Measurements from ENCODE around the gene CADPS.

CADPS gene

GRCh38 chr3:62602129-62602770 lies 273.0 kb downstream of the CADPS start:
- Histone ChIP-seq H3K9ac (ENCODE audit: low read depth, low read length, poor library complexity, severe bottlenecking) (no peak overlapping the region), H3K4me2 (ENCODE audit: low read depth, low read length, poor library complexity, severe bottlenecking) (no peak overlapping the region), H3K4me1 (ENCODE audit: insufficient read depth, low read length, poor library complexity, severe bottlenecking) (no peaks in the 10 kb centered on the region), H3K36me3 (ENCODE audit: insufficient read depth, low read length) (no peaks in the 10 kb centered on the region), H3K79me2 (ENCODE audit: insufficient read depth, low read length) (no peaks in the 10 kb centered on the region), H3K9me2 (replicated peaks; ENCODE audit: low read depth, low read length) (no peaks in the 10 kb centered on the region), H3K9me3 (ENCODE audit: insufficient read depth, low read depth, low read length) (no peaks in the 10 kb centered on the region), H3K4me3 (ENCODE audit: low read length, poor library complexity, severe bottlenecking) (no peak overlapping the region), H3K27me3 (ENCODE audit: insufficient read depth, low read length, poor library complexity, severe bottlenecking) (no peaks in the 10 kb centered on the region), H4K20me1 (ENCODE audit: insufficient read depth, low read length, poor library complexity, severe bottlenecking) (no peaks in the 10 kb centered on the region), H3F3A (ENCODE audit: low read depth) (no peaks in the 10 kb centered on the region), H2AFZ (ENCODE audit: low read length) (no peak overlapping the region)
- TF ChIP-seq EZH2phosphoT487 (IDR thresholded peaks at IDR 0.05; ENCODE audit: borderline replicate concordance) = no peak
- TF ChIP-seq, protein P1, sequence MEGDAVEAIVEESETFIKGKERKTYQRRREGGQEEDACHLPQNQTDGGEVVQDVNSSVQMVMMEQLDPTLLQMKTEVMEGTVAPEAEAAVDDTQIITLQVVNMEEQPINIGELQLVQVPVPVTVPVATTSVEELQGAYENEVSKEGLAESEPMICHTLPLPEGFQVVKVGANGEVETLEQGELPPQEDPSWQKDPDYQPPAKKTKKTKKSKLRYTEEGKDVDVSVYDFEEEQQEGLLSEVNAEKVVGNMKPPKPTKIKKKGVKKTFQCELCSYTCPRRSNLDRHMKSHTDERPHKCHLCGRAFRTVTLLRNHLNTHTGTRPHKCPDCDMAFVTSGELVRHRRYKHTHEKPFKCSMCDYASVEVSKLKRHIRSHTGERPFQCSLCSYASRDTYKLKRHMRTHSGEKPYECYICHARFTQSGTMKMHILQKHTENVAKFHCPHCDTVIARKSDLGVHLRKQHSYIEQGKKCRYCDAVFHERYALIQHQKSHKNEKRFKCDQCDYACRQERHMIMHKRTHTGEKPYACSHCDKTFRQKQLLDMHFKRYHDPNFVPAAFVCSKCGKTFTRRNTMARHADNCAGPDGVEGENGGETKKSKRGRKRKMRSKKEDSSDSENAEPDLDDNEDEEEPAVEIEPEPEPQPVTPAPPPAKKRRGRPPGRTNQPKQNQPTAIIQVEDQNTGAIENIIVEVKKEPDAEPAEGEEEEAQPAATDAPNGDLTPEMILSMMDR (conservative IDR thresholded peaks at IDR 0.05; ENCODE audit: low read length) = no peak

DNA sequence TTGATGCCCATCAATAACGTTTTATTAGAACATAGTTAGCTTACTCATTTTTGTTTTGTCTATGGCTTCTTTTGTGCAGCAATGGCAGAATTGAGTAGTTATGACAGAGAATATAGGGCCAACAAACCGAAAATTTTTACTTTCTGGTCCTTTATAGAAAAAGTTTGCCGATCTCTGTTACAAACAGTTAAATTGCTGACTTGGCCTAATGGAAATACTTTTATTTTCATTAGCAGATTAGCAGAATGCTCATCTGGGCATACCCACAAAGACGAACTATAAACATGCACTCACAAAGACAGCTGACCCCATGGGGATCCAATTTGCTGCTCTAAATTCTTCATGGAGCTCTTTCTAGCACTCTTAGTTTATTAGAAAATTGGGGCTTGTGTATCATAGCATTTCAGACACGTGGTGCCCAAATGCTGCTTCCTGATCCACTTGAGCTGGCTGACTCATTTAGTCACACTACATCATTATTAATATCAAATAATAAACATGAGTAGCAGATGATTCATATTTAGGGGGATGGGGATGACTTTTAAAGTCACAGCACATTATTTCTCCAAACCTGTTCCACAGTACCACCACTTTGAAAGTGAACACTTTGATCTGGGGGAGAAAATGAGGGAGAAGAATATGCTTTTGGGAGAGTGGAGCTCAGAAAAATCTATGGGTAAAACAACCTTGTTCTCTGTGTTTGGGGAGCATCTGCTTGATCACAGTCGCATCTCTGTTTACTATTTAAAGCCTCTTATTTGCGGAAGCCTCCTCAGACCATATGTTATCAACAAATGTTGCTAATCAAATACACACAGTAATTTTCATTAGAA lies 273.8 kb downstream of the CADPS start:
- TF ChIP-seq, protein P1 (conservative IDR thresholded peaks at IDR 0.05; ENCODE audit: low read length) = no peak
- TF ChIP-seq EZH2phosphoT487 (IDR thresholded peaks at IDR 0.05; ENCODE audit: borderline replicate concordance) = no peak
- H3K9me3 ChIP-seq (ENCODE audit: insufficient read depth, low read depth, low read length) = no peaks in the 10 kb centered on the region
- no peaks in the 10 kb centered on the region for H3K36me3 ChIP-seq (ENCODE audit: insufficient read depth, low read length)
- H3K4me3 ChIP-seq (ENCODE audit: low read length, poor library complexity, severe bottlenecking) = no peak overlapping the region
- no peaks in the 10 kb centered on the region for H3K27me3 ChIP-seq (ENCODE audit: insufficient read depth, low read length, poor library complexity, severe bottlenecking)
- no peaks in the 10 kb centered on the region for H3K9me2 ChIP-seq (replicated peaks; ENCODE audit: low read depth, low read length)
- no peak overlapping the region for H3K9ac ChIP-seq (ENCODE audit: low read depth, low read length, poor library complexity, severe bottlenecking)
- no peaks in the 10 kb centered on the region for H3K79me2 ChIP-seq (ENCODE audit: insufficient read depth, low read length)
- no peak overlapping the region for H2AFZ ChIP-seq (ENCODE audit: low read length)
- no peaks in the 10 kb centered on the region for H3F3A ChIP-seq (ENCODE audit: low read depth)
- no peaks in the 10 kb centered on the region for H4K20me1 ChIP-seq (ENCODE audit: insufficient read depth, low read length, poor library complexity, severe bottlenecking)
- H3K4me1 ChIP-seq (ENCODE audit: insufficient read depth, low read length, poor library complexity, severe bottlenecking) = no peaks in the 10 kb centered on the region
- H3K4me2 ChIP-seq (ENCODE audit: low read depth, low read length, poor library complexity, severe bottlenecking) = no peak overlapping the region

DNA sequence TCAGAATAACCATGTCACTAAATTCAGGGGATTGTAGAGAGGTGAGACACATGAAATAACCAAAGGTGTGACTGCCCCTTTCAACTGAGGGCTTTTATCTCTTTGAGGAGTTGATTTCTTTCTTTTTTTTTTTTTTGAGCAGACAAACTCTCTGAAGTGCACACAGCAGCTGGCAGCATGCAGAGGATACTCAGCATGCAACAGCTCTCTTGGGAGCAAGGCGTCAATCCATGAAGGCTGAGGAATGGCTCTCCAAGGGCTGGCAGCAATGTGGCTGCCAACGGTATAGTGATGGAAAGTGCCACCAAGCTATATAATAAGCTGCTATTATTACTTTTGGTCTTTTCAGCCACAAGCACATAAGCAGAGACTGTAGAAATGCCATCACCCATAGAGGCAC lies 275.2 kb downstream of the CADPS start:
- Histone ChIP-seq H3K79me2 (ENCODE audit: insufficient read depth, low read length) (no peaks in the 10 kb centered on the region), H3K4me1 (ENCODE audit: insufficient read depth, low read length, poor library complexity, severe bottlenecking) (no peaks in the 10 kb centered on the region), H3K4me3 (ENCODE audit: low read length, poor library complexity, severe bottlenecking) (no peak overlapping the region), H3K27me3 (ENCODE audit: insufficient read depth, low read length, poor library complexity, severe bottlenecking) (no peaks in the 10 kb centered on the region), H2AFZ (ENCODE audit: low read length) (no peak overlapping the region), H3K9me2 (replicated peaks; ENCODE audit: low read depth, low read length) (no peaks in the 10 kb centered on the region), H3K4me2 (ENCODE audit: low read depth, low read length, poor library complexity, severe bottlenecking) (no peak overlapping the region), H4K20me1 (ENCODE audit: insufficient read depth, low read length, poor library complexity, severe bottlenecking) (no peaks in the 10 kb centered on the region), H3F3A (ENCODE audit: low read depth) (no peaks in the 10 kb centered on the region), H3K9me3 (ENCODE audit: insufficient read depth, low read depth, low read length) (no peaks in the 10 kb centered on the region), H3K9ac (ENCODE audit: low read depth, low read length, poor library complexity, severe bottlenecking) (no peak overlapping the region), H3K36me3 (ENCODE audit: insufficient read depth, low read length) (no peaks in the 10 kb centered on the region)
- TF ChIP-seq, protein P1 (conservative IDR thresholded peaks at IDR 0.05; ENCODE audit: low read length) = no peak
- TF ChIP-seq EZH2phosphoT487 (IDR thresholded peaks at IDR 0.05; ENCODE audit: borderline replicate concordance) = no peak

All from Loucy (cell line).